Measurements from ENCODE around the gene PNCK. TPM values are rescaled to one million over a fixed set of nuclear protein-coding genes. Genes with fewer than 3 reads are reported as not detected.

PNCK gene
- polyA plus RNA-seq, 2 of the 4 experiments (the other 2 are of a cell fraction) = 0.17 to 0.25 TPM

- Histone ChIP-seq H3K4me1 (no peaks in the 10 kb centered on the region), H3K4me2 (no peak overlapping the region), H3K9me3 (no peaks in the 10 kb centered on the region), H3K4me3 (no peak overlapping the region), H3K27ac (no peak overlapping the region)
- 50% methylated on average over 2 of the region's 2 CpGs for whole genome bisulfite sequencing (ENCODE audit: missing lambda C conversion rate)
- DNase-seq (ENCODE audit: low read depth in 1 of 2, low spot score in 1 of 2) (no peak), FAIRE-seq (no peak), ATAC-seq (no peak)
- ChIA-PET POLR2A (no interaction called here), CTCF (interaction anchor here (1.4 to 8.5 kb wide), 4 partner anchors 9 to 114 kb away, joined by 3 to 78 read pairs (median 4); no protein-coding TSS in a partner anchor)
- no peak for TF ChIP-seq MAZ (IDR thresholded peaks at IDR 0.05; ENCODE audit: borderline replicate concordance, low read depth, low read length)
- TF ChIP-seq JUNB (IDR thresholded peaks at IDR 0.05) = no peak
- TF ChIP-seq NPAS2 (CRISPR knock-in tag; IDR thresholded peaks at IDR 0.05; ENCODE audit: borderline replicate concordance) = no peak
- no peak for TF ChIP-seq CTCF (IDR thresholded peaks at IDR 0.05)
- TF ChIP-seq HOXB5 (CRISPR knock-in tag; IDR thresholded peaks at IDR 0.05) = no peak
- TF ChIP-seq MAX (IDR thresholded peaks at IDR 0.05) = no peak
- TF ChIP-seq ESRRA (IDR thresholded peaks at IDR 0.05; ENCODE audit: borderline replicate concordance, low read length) = no peak
- no peak for TF ChIP-seq HMGXB4 (CRISPR knock-in tag; IDR thresholded peaks at IDR 0.05; ENCODE audit: borderline replicate concordance)
- no peak for TF ChIP-seq TP53 (CRISPR knock-in tag; IDR thresholded peaks at IDR 0.05)
- no peak for TF ChIP-seq HOXA7 (CRISPR knock-in tag; IDR thresholded peaks at IDR 0.05)
Measured at GRCh38 chrX:153653556-153653955, 20.1 kb downstream of the PNCK start.

GRCh38 chrX:153651540-153652079 is 22.0 kb downstream of the PNCK start:
- H3K4me2 ChIP-seq = no peak overlapping the region
- CTCF ChIA-PET = interaction anchor here (1.0 to 8.5 kb wide), 5 partner anchors 11 to 113 kb away, joined by 3 to 78 read pairs (median 4); no protein-coding TSS in a partner anchor
- H3K4me3 ChIP-seq = no peak overlapping the region
- no peak for TF ChIP-seq CHD4 (IDR thresholded peaks at IDR 0.05; ENCODE audit: borderline replicate concordance)
- no peak for TF ChIP-seq NFE2L2 (conservative IDR thresholded peaks at IDR 0.05; ENCODE audit: low read length)
- TF ChIP-seq RARB (CRISPR knock-in tag; IDR thresholded peaks at IDR 0.05) = no peak
- no peak for TF ChIP-seq MAZ (IDR thresholded peaks at IDR 0.05; ENCODE audit: borderline replicate concordance, low read depth, low read length)
- TF ChIP-seq TP53 (CRISPR knock-in tag; IDR thresholded peaks at IDR 0.05) = no peak
- TF ChIP-seq RAD21 (conservative IDR thresholded peaks at IDR 0.05 in 1 of 2, IDR thresholded peaks at IDR 0.05 in 1 of 2) = no peak
- no peak for TF ChIP-seq EP300 (IDR thresholded peaks at IDR 0.05)
- no peak for TF ChIP-seq ZC3H11A (IDR thresholded peaks at IDR 0.05)
- no peak for TF ChIP-seq HES2 (IDR thresholded peaks at IDR 0.05)
- TF ChIP-seq REST (IDR thresholded peaks at IDR 0.05) = no peak
- TF ChIP-seq MAFK (IDR thresholded peaks at IDR 0.05; ENCODE audit: partially characterized antibody) = no peak
- TF ChIP-seq CHD2 (IDR thresholded peaks at IDR 0.05; ENCODE audit: low read length, partially characterized antibody) = no peak
- TF ChIP-seq SMC3 (IDR thresholded peaks at IDR 0.05) = no peak
- TF ChIP-seq RFX5 (IDR thresholded peaks at IDR 0.05) = no peak
- TF ChIP-seq JUN (IDR thresholded peaks at IDR 0.05) = no peak
- no peak for TF ChIP-seq GATA3 (IDR thresholded peaks at IDR 0.05; ENCODE audit: borderline replicate concordance)
- no peaks in the 10 kb centered on the region for H3K9me3 ChIP-seq
- no peak overlapping the region for H3K27ac ChIP-seq
- DNase-seq (ENCODE audit: low read depth in 1 of 2, low spot score in 1 of 2) (peak; percentile 35 to 44), FAIRE-seq (no peak), ATAC-seq (peak; percentile 72 to 81)
- H3K4me1 ChIP-seq = peaks cover 1% of the 10 kb centered on the region; the same call in 1 of the 3 replicates
- POLR2A ChIA-PET = no interaction called here
- 78% methylated on average over 7 of the region's 9 CpGs for WGBS (ENCODE audit: missing lambda C conversion rate)

Measured in A549 (cell line).